ENCODE data around the gene LSAMP.

LSAMP gene

GRCh38 chr3:115876876-115877614, 568.2 kb downstream of the LSAMP start:
- Histone ChIP-seq H3K27ac (ENCODE audit: poor library complexity, severe bottlenecking) (no peak overlapping the region), H3K36me3 (ENCODE audit: low read depth) (no peaks in the 10 kb centered on the region), H3K9me3 (ENCODE audit: severe bottlenecking) (no peaks in the 10 kb centered on the region), H3K27me3 (ENCODE audit: insufficient read depth, poor library complexity, severe bottlenecking) (no peaks in the 10 kb centered on the region), H3K4me1 (ENCODE audit: insufficient read depth, poor library complexity, severe bottlenecking) (no peaks in the 10 kb centered on the region), H3K4me3 (ENCODE audit: severe bottlenecking) (no peak overlapping the region)
- DNase-seq (ENCODE audit: low spot score) (no peak), ATAC-seq (ENCODE audit: low read depth) (no peak)
- no peak for TF ChIP-seq CTCF (IDR thresholded peaks at IDR 0.05; ENCODE audit: poor library complexity, severe bottlenecking)

- no peaks in the 10 kb centered on the region for H3K4me1 ChIP-seq (ENCODE audit: insufficient read depth, poor library complexity, severe bottlenecking)
- DNase-seq (ENCODE audit: low spot score) (no peak), ATAC-seq (ENCODE audit: low read depth) (no peak)
- H3K36me3 ChIP-seq (ENCODE audit: low read depth) = no peaks in the 10 kb centered on the region
- TF ChIP-seq CTCF (IDR thresholded peaks at IDR 0.05; ENCODE audit: poor library complexity, severe bottlenecking) = no peak
- no peaks in the 10 kb centered on the region for H3K9me3 ChIP-seq (ENCODE audit: severe bottlenecking)
- H3K27ac ChIP-seq (ENCODE audit: poor library complexity, severe bottlenecking) = no peak overlapping the region
- H3K27me3 ChIP-seq (ENCODE audit: insufficient read depth, poor library complexity, severe bottlenecking) = no peaks in the 10 kb centered on the region
- H3K4me3 ChIP-seq (ENCODE audit: severe bottlenecking) = no peak overlapping the region
These were observed 569.8 kb downstream of the LSAMP start for GRCh38 chr3:115875460-115875859.

- DNase-seq (ENCODE audit: low spot score) (no peak), ATAC-seq (ENCODE audit: low read depth) (no peak)
- Histone ChIP-seq H3K4me1 (ENCODE audit: insufficient read depth, poor library complexity, severe bottlenecking) (no peaks in the 10 kb centered on the region), H3K27ac (ENCODE audit: poor library complexity, severe bottlenecking) (no peak overlapping the region), H3K27me3 (ENCODE audit: insufficient read depth, poor library complexity, severe bottlenecking) (no peaks in the 10 kb centered on the region), H3K36me3 (ENCODE audit: low read depth) (no peaks in the 10 kb centered on the region), H3K4me3 (ENCODE audit: severe bottlenecking) (no peak overlapping the region), H3K9me3 (ENCODE audit: severe bottlenecking) (no peaks in the 10 kb centered on the region)
- TF ChIP-seq CTCF (IDR thresholded peaks at IDR 0.05; ENCODE audit: poor library complexity, severe bottlenecking) = no peak
These were observed 573.6 kb downstream of the LSAMP start for GRCh38 chr3:115871735-115872134.

GRCh38 chr3:115864911-115865310, 580.4 kb downstream of the LSAMP start:
- no peak for ATAC-seq (ENCODE audit: low read depth)
- Histone ChIP-seq H3K9me3 (ENCODE audit: severe bottlenecking) (no peaks in the 10 kb centered on the region), H3K4me1 (ENCODE audit: insufficient read depth, poor library complexity, severe bottlenecking) (no peaks in the 10 kb centered on the region), H3K27ac (ENCODE audit: poor library complexity, severe bottlenecking) (no peak overlapping the region), H3K4me3 (ENCODE audit: severe bottlenecking) (no peak overlapping the region), H3K36me3 (ENCODE audit: low read depth) (no peaks in the 10 kb centered on the region), H3K27me3 (ENCODE audit: insufficient read depth, poor library complexity, severe bottlenecking) (no peaks in the 10 kb centered on the region)
- no peak for TF ChIP-seq CTCF (IDR thresholded peaks at IDR 0.05; ENCODE audit: poor library complexity, severe bottlenecking)
- DNase-seq (ENCODE audit: low spot score) = no peak

- H3K9me3 ChIP-seq (ENCODE audit: severe bottlenecking) = no peaks in the 10 kb centered on the region
- H3K36me3 ChIP-seq (ENCODE audit: low read depth) = no peaks in the 10 kb centered on the region
- DNase-seq (ENCODE audit: low spot score) (no peak), ATAC-seq (ENCODE audit: low read depth) (no peak)
- H3K4me1 ChIP-seq (ENCODE audit: insufficient read depth, poor library complexity, severe bottlenecking) = no peaks in the 10 kb centered on the region
- TF ChIP-seq CTCF (IDR thresholded peaks at IDR 0.05; ENCODE audit: poor library complexity, severe bottlenecking) = no peak
- no peaks in the 10 kb centered on the region for H3K27me3 ChIP-seq (ENCODE audit: insufficient read depth, poor library complexity, severe bottlenecking)
- H3K27ac ChIP-seq (ENCODE audit: poor library complexity, severe bottlenecking) = no peak overlapping the region
- no peak overlapping the region for H3K4me3 ChIP-seq (ENCODE audit: severe bottlenecking)
These were observed 582.4 kb downstream of the LSAMP start for GRCh38 chr3:115862849-115863248.

Measured in RWPE2 (cell line).